HEK293 (cell line): ENCODE results near the gene ATP6V0A1.

Experiments
- CTCF ChIP-seq: fragments of 450-650 bp; formaldehyde crosslinking; IDR thresholded peaks from 2 replicates; pipeline ENCODE4 v1.5.1; 2016; ENCODE audit warnings: missing biosample characterization, missing genetic modification characterization
- MZF1 ChIP-seq: fragments of 450-650 bp; formaldehyde crosslinking; IDR thresholded peaks from 2 replicates; pipeline ENCODE4 v1.5.1; 2017; ENCODE audit warnings: missing biosample characterization, missing genetic modification characterization, borderline replicate concordance
- ZNF140 ChIP-seq: fragments of 450-650 bp; formaldehyde crosslinking; IDR thresholded peaks from 2 replicates; pipeline ENCODE4 v1.5.1; 2016; ENCODE audit warnings: missing biosample characterization, missing genetic modification characterization
- ZNF521 ChIP-seq: fragments of 450-650 bp; formaldehyde crosslinking; IDR thresholded peaks from 2 replicates; pipeline ENCODE4 v1.5.1; 2017; ENCODE audit warnings: missing biosample characterization, mild to moderate bottlenecking, missing genetic modification characterization
- ZNF529 ChIP-seq: fragments of 450-650 bp; formaldehyde crosslinking; IDR thresholded peaks from 2 replicates; pipeline ENCODE4 v1.5.1; 2017; ENCODE audit warnings: missing genetic modification characterization, missing biosample characterization; ENCODE audit not compliant: insufficient replicate concordance

- no peak for TF ChIP-seq ZNF140
- TF ChIP-seq MZF1 (tag by site-specific recombination), result no peak
- TF ChIP-seq ZNF529 (tag by site-specific recombination), result no peak
- TF ChIP-seq CTCF (tag by site-specific recombination), result no peak
- TF ChIP-seq ZNF521 (tag by site-specific recombination), result no peak
Observed at GRCh38 chr17:42474276-42474675, 15.6 kb downstream of the ATP6V0A1 start.
